Neural cell (in vitro differentiated cells): Measurements from ENCODE around the gene PSMD13. TPM values are rescaled to one million over a fixed set of nuclear protein-coding genes. Genes with fewer than 3 reads are reported as not detected.

Experiments
- H2AFZ ChIP-seq: fragments of 200-600, 300-800 bp; sonication (generic), shearing (Covaris generic); 2 replicates; pipeline ENCODE4 v1.6.0; 2014; ENCODE audit warnings: low read depth, mild to moderate bottlenecking, antibody characterized with exemption, low read length, moderate library complexity
- H3F3A ChIP-seq: fragments of 200-600 bp; shearing (Covaris generic); 2 replicates; pipeline ENCODE4 v1.6.1; 2016; ENCODE audit warnings: mild to moderate bottlenecking, moderate library complexity, mixed read lengths, antibody characterized with exemption, low read length; ENCODE audit not compliant: insufficient read depth, poor library complexity, severe bottlenecking
- H3K27ac ChIP-seq: fragments of 200-600, 300-800 bp; sonication (generic), shearing (Covaris generic); 2 replicates; pipeline ENCODE4 v1.5.1; 2014; ENCODE audit warnings: mild to moderate bottlenecking, low read length, moderate library complexity
- H3K27me3 ChIP-seq: fragments of 300-800, 200-600 bp; sonication (generic), shearing (Covaris generic); 2 replicates; pipeline ENCODE4 v1.6.0; 2014; ENCODE audit warnings: mild to moderate bottlenecking, low read depth, low read length, moderate library complexity; ENCODE audit not compliant: insufficient read depth
- H3K36me3 ChIP-seq: fragments of 300-800, 200-600 bp; sonication (generic), shearing (Covaris generic); 2 replicates; pipeline ENCODE4 v1.5.1; 2014; ENCODE audit warnings: mild to moderate bottlenecking, antibody characterized with exemption, low read length, moderate library complexity; ENCODE audit not compliant: insufficient read depth
- H3K4me2 ChIP-seq: fragments of 300-800, 200-600 bp; sonication (generic), shearing (Covaris generic); 2 replicates; pipeline ENCODE4 v1.6.0; 2014; ENCODE audit warnings: mild to moderate bottlenecking, low read length
- H3K4me3 ChIP-seq: fragments of 300-800, 200-600 bp; sonication (generic), shearing (Covaris generic); 2 replicates; pipeline ENCODE4 v1.5.1; 2014; ENCODE audit warnings: mild to moderate bottlenecking, low read length, moderate library complexity
- H3K79me2 ChIP-seq: fragments of 200-600 bp; shearing (Covaris generic); replicated peaks from 2 replicates; pipeline ENCODE4 v1.6.0; 2014; ENCODE audit warnings: mild to moderate bottlenecking, low read length, moderate library complexity; ENCODE audit not compliant: insufficient read depth
- H3K9ac ChIP-seq: fragments of 300-800, 200-600 bp; sonication (generic), shearing (Covaris generic); 2 replicates; pipeline ENCODE4 v1.6.1; 2016; ENCODE audit warnings: mild to moderate bottlenecking, low read length, mixed read lengths
- H3K9me2 ChIP-seq: fragments of 200-600 bp; shearing (Covaris generic); 2 replicates; pipeline ENCODE4 v1.6.1; 2016; ENCODE audit warnings: mild to moderate bottlenecking, low read length, mixed read lengths; ENCODE audit not compliant: insufficient read depth
- H3K9me3 ChIP-seq: fragments of 200-600, 300-800 bp; sonication (generic), shearing (Covaris generic); 2 replicates; pipeline ENCODE4 v1.6.1; 2016; ENCODE audit warnings: mild to moderate bottlenecking, mixed run types, low read length, moderate library complexity, mixed read lengths
- H4K20me1 ChIP-seq: fragments of 200-600 bp; shearing (Covaris generic); 2 replicates; pipeline ENCODE4 v1.6.1; 2016; ENCODE audit warnings: mild to moderate bottlenecking, mixed run types; ENCODE audit not compliant: insufficient read depth
- CTCF ChIP-seq: fragments of 450-650 bp; IDR thresholded peaks from 2 replicates; pipeline ENCODE4 v1.5.1; 2014; ENCODE audit warnings: antibody characterized with exemption, mild to moderate bottlenecking, moderate library complexity; ENCODE audit not compliant: poor library complexity, severe bottlenecking
- EP300 ChIP-seq: fragments of 450-650 bp; conservative IDR thresholded peaks from 2 replicates; pipeline ENCODE4 v1.6.1; 2014; ENCODE audit warnings: antibody characterized with exemption, mild to moderate bottlenecking, moderate library complexity; ENCODE audit not compliant: poor library complexity, severe bottlenecking
- EZH2 ChIP-seq: fragments of 200-600, 300-800 bp; shearing (Covaris generic), sonication (generic); IDR thresholded peaks from 2 replicates; pipeline ENCODE4 v1.6.1; 2014; ENCODE audit warnings: antibody characterized with exemption, low read length, borderline replicate concordance, mild to moderate bottlenecking; ENCODE audit not compliant: insufficient read depth, poor library complexity, severe bottlenecking
- MXI1 ChIP-seq: fragments of 450-650 bp; conservative IDR thresholded peaks from 2 replicates; pipeline ENCODE4 v1.6.1; 2014; ENCODE audit warnings: antibody characterized with exemption, mild to moderate bottlenecking; ENCODE audit not compliant: poor library complexity, severe bottlenecking
- POLR2AphosphoS5 ChIP-seq: IDR thresholded peaks from 2 replicates; pipeline ENCODE4 v1.6.1; 2012
- RAD21 ChIP-seq: fragments of 450-650 bp; conservative IDR thresholded peaks from 2 replicates; pipeline ENCODE4 v1.6.1; 2014; ENCODE audit warnings: antibody characterized with exemption, mild to moderate bottlenecking, moderate library complexity
- REST ChIP-seq: IDR thresholded peaks from 2 replicates; pipeline ENCODE4 v1.6.1; 2012; ENCODE audit warnings: borderline replicate concordance
- SMC3 ChIP-seq: fragments of 450-650 bp; conservative IDR thresholded peaks from 2 replicates; pipeline ENCODE4 v1.6.1; 2014; ENCODE audit warnings: antibody characterized with exemption, mild to moderate bottlenecking, moderate library complexity; ENCODE audit not compliant: poor library complexity
- TAF1 ChIP-seq: IDR thresholded peaks from 2 replicates; pipeline ENCODE4 v1.6.1; 2012; ENCODE audit warnings: low read depth
- polyA plus RNA-seq: library from polyadenylated mRNA; depleted of rRNA; stranded (reverse); fragments of >200 nt; gene quantifications from 2 replicates; pipeline ENCODE4 v1.2.3, GENCODE V29; 2014

PSMD13 gene
- polyA plus RNA-seq, 1 donor from 2014 or later: 183 TPM

GRCh38 chr11:210803-211180, 26.0 kb upstream of the PSMD13 start:
- H3F3A ChIP-seq: no peaks in the 10 kb centered on the region
- TF ChIP-seq REST (no peak), SMC3 (no peak), EP300 (no peak), POLR2AphosphoS5 (no peak), RAD21 (no peak), EZH2 (no peak), TAF1 (no peak), CTCF (no peak), MXI1 (no peak)
- peaks cover 3% of the 10 kb centered on the region for H4K20me1 ChIP-seq
- no peaks in the 10 kb centered on the region for H3K36me3 ChIP-seq
- H3K9ac ChIP-seq: no peak overlapping the region
- no peak overlapping the region for H2AFZ ChIP-seq
- H3K9me2 ChIP-seq: no peaks in the 10 kb centered on the region
- no peak overlapping the region for H3K27ac ChIP-seq
- peak overlapping the region; percentile 97 for H3K4me3 ChIP-seq
- no peaks in the 10 kb centered on the region for H3K9me3 ChIP-seq
- no peaks in the 10 kb centered on the region for H3K27me3 ChIP-seq
- H3K4me2 ChIP-seq: no peak overlapping the region
- peaks cover 27% of the 10 kb centered on the region for H3K79me2 ChIP-seq

GRCh38 chr11:211295-211694, 25.5 kb upstream of the PSMD13 start:
- no peaks in the 10 kb centered on the region for H3K9me2 ChIP-seq
- H3F3A ChIP-seq: no peaks in the 10 kb centered on the region
- H3K36me3 ChIP-seq: no peaks in the 10 kb centered on the region
- TF ChIP-seq EP300 (no peak), REST (no peak), CTCF (no peak), EZH2 (no peak), POLR2AphosphoS5 (no peak), TAF1 (no peak), SMC3 (no peak), RAD21 (no peak), MXI1 (no peak)
- H3K79me2 ChIP-seq: peaks cover 22% of the 10 kb centered on the region
- no peak overlapping the region for H3K9ac ChIP-seq
- no peaks in the 10 kb centered on the region for H3K27me3 ChIP-seq
- no peak overlapping the region for H2AFZ ChIP-seq
- H3K9me3 ChIP-seq: no peaks in the 10 kb centered on the region
- no peak overlapping the region for H3K4me3 ChIP-seq
- peaks cover 3% of the 10 kb centered on the region for H4K20me1 ChIP-seq
- no peak overlapping the region for H3K4me2 ChIP-seq
- H3K27ac ChIP-seq: no peak overlapping the region
